K562 (cell line): ENCODE measurements around the gene SFMBT2.

Source experiments
- BCOR ChIP-seq: fragments of 450-650 bp; IDR thresholded peaks from 2 replicates; pipeline ENCODE4 v1.6.1; 2016
- FOXM1 ChIP-seq, 2 experiments: fragments of 450-650 bp in 1 of 2; sonication (generic) in 1 of 2; formaldehyde crosslinking in 1 of 2; IDR thresholded peaks; 2 replicates each; pipeline versions ENCODE4 v1.6.1 to v1.9.0; 2017 to 2022; ENCODE audit warnings: low read depth in 2 of 2, mild to moderate bottlenecking in 2 of 2, missing genetic modification reagents in 1 of 2, moderate library complexity in 1 of 2
- GTF2A2 ChIP-seq: IDR thresholded peaks from 2 replicates; pipeline ENCODE4 v1.6.1; 2016; ENCODE audit warnings: mild to moderate bottlenecking, missing genetic modification characterization, missing compliant biosample characterization
- HNRNPH1 ChIP-seq: fragments of 200-400 bp; formaldehyde crosslinking; optimal IDR thresholded peaks from 2 replicates; pipeline ENCODE3; 2017; ENCODE audit warnings: low read depth, mild to moderate bottlenecking, low read length, moderate library complexity
- MYC ChIP-seq, 2 experiments: fragments of 250-450 bp in 1 of 2; sonication (Bioruptor Pico) in 1 of 2; IDR thresholded peaks; 2 replicates each; pipeline versions ENCODE4 v1.5.1 to v1.6.1; 2012 to 2021; ENCODE audit warnings: low read depth in 2 of 2, borderline replicate concordance in 1 of 2, improper control_type of control experiment in 1 of 2, low read length in 1 of 2, mild to moderate bottlenecking in 1 of 2, moderate library complexity in 1 of 2
- NR1H2 ChIP-seq: sonication (generic); formaldehyde crosslinking; IDR thresholded peaks from 2 replicates; pipeline ENCODE4 v1.4.0; 2020; ENCODE audit warnings: mild to moderate bottlenecking, missing genetic modification reagents
- SREBF2 ChIP-seq: sonication (generic); formaldehyde crosslinking; IDR thresholded peaks from 2 replicates; pipeline ENCODE4 v1.4.0; 2020; ENCODE audit warnings: mild to moderate bottlenecking, missing genetic modification reagents
- TCF7 ChIP-seq: sonication (generic); IDR thresholded peaks from 2 replicates; pipeline ENCODE4 v1.6.1; 2016; ENCODE audit warnings: antibody characterized with exemption, borderline replicate concordance
- WHSC1 ChIP-seq: IDR thresholded peaks from one replicate; pipeline ENCODE4 v1.6.1; 2012; ENCODE audit warnings: low read length, control low read depth, inconsistent platforms
- ZNF175 ChIP-seq: fragments of 200-800 bp; sonication (Bioruptor generic); IDR thresholded peaks from 2 replicates; pipeline ENCODE4 v1.6.1; 2016; ENCODE audit warnings: low read depth, mild to moderate bottlenecking, missing genetic modification characterization, missing compliant biosample characterization
- ZNF24 ChIP-seq: fragments of 450-650 bp; IDR thresholded peaks from 2 replicates; pipeline ENCODE4 v1.6.1; 2016
- ZNF445 ChIP-seq: fragments of 250-450 bp; sonication (Bioruptor Pico); IDR thresholded peaks from 2 replicates; pipeline ENCODE4 v1.4.0; 2020; ENCODE audit warnings: low read depth, mild to moderate bottlenecking, moderate library complexity
- TF ChIP-seq, protein P1 (sequence below), 3 experiments: IDR thresholded peaks in 2 of 3; conservative IDR thresholded peaks in 1 of 3; 2 replicates each; pipeline ENCODE4 v1.5.1; 2011 to 2012; ENCODE audit warnings: low read length in 3 of 3, mild to moderate bottlenecking in 3 of 3, control low read depth in 2 of 3, improper control_type of control experiment in 1 of 3, inconsistent platforms in 1 of 3, low read depth in 1 of 3, mixed read lengths in 1 of 3, moderate library complexity in 1 of 3; ENCODE audit not compliant: insufficient read depth in 2 of 3
- TF ChIP-seq, protein P2 (sequence below): sonication (generic); formaldehyde crosslinking; IDR thresholded peaks from 2 replicates; pipeline ENCODE4 v1.8.1; 2023; ENCODE audit warnings: mild to moderate bottlenecking, missing genetic modification reagents, moderate library complexity

DNA sequence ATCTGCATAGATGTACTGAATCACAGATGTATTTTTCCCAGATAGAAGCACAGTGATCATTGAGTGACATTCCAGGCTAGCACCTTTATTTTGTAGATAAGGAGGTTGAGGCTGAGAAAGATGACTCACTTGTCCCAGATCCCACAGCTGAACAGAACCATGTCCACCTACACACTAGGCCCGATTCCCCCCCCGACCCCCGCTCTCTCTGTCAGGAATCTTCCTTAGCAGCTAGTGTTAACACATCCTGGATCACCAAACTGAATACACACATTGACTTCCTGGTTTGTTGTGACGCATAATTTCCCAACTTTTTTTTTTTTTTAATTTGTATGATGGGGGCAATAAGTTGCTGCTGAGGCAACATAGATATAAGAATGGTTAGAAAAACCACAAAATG is 5.2 kb downstream of the SFMBT2 start:
- TF ChIP-seq NR1H2 (CRISPR knock-in tag) (no peak), MYC (IDR thresholded peaks at IDR 0.05; ENCODE audit: low read depth, low read length) (no peak), MYC (CRISPR knock-in tag; IDR thresholded peaks at IDR 0.05; ENCODE audit: borderline replicate concordance, low read depth) (no peak), FOXM1 (IDR thresholded peaks at IDR 0.05; ENCODE audit: low read depth) (no peak), FOXM1 (CRISPR knock-in tag; IDR thresholded peaks at IDR 0.05; ENCODE audit: low read depth) (no peak), ZNF175 (CRISPR knock-in tag) (no peak), ZNF445 (CRISPR knock-in tag) (no peak), GTF2A2 (tag) (no peak), WHSC1 (no peak), HNRNPH1 (no peak), TCF7 (no peak), BCOR (no peak), ZNF24 (no peak), SREBF2 (CRISPR knock-in tag) (no peak)
- TF ChIP-seq, protein P1, sequence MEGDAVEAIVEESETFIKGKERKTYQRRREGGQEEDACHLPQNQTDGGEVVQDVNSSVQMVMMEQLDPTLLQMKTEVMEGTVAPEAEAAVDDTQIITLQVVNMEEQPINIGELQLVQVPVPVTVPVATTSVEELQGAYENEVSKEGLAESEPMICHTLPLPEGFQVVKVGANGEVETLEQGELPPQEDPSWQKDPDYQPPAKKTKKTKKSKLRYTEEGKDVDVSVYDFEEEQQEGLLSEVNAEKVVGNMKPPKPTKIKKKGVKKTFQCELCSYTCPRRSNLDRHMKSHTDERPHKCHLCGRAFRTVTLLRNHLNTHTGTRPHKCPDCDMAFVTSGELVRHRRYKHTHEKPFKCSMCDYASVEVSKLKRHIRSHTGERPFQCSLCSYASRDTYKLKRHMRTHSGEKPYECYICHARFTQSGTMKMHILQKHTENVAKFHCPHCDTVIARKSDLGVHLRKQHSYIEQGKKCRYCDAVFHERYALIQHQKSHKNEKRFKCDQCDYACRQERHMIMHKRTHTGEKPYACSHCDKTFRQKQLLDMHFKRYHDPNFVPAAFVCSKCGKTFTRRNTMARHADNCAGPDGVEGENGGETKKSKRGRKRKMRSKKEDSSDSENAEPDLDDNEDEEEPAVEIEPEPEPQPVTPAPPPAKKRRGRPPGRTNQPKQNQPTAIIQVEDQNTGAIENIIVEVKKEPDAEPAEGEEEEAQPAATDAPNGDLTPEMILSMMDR (IDR thresholded peaks at IDR 0.05 in 2 of 3, conservative IDR thresholded peaks at IDR 0.05 in 1 of 3; ENCODE audit: insufficient read depth in 2 of 3, low read depth in 1 of 3, low read length in 3 of 3): no peak
- TF ChIP-seq, protein P2, sequence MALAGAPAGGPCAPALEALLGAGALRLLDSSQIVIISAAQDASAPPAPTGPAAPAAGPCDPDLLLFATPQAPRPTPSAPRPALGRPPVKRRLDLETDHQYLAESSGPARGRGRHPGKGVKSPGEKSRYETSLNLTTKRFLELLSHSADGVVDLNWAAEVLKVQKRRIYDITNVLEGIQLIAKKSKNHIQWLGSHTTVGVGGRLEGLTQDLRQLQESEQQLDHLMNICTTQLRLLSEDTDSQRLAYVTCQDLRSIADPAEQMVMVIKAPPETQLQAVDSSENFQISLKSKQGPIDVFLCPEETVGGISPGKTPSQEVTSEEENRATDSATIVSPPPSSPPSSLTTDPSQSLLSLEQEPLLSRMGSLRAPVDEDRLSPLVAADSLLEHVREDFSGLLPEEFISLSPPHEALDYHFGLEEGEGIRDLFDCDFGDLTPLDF (CRISPR knock-in tag): no peak
